SHP77 (cell line): ENCODE results near the gene SORCS2.

Experiments used
- DNase-seq, 2 experiments: peaks; one replicate each; lab custom pipeline; 2025; lab: John Stamatoyannopoulos, UW

SORCS2 gene

GRCh38 chr4:7268941-7269340, 76.6 kb downstream of the SORCS2 start:
- DNase-seq, result no peak

GRCh38 chr4:7270121-7270520, 77.8 kb downstream of the SORCS2 start:
- no peak for DNase-seq

GRCh38 chr4:7272404-7272803, 80.1 kb downstream of the SORCS2 start:
- no peak for DNase-seq

GRCh38 chr4:7273738-7274297, 81.5 kb downstream of the SORCS2 start:
- no peak for DNase-seq

GRCh38 chr4:7275067-7275466, 82.7 kb downstream of the SORCS2 start:
- no peak for DNase-seq

- DNase-seq, result no peak
These were observed 83.3 kb downstream of the SORCS2 start for GRCh38 chr4:7275490-7276154.

- no peak for DNase-seq
These were observed 84.2 kb downstream of the SORCS2 start for GRCh38 chr4:7276515-7276914.

- DNase-seq, result no peak
These were observed 85.9 kb downstream of the SORCS2 start for GRCh38 chr4:7278071-7278765.

- no peak for DNase-seq
These were observed 86.6 kb downstream of the SORCS2 start for GRCh38 chr4:7278981-7279380.

- no peak for DNase-seq
These were observed 87.6 kb downstream of the SORCS2 start for GRCh38 chr4:7279902-7280301.

- DNase-seq, result no peak
These were observed 88.8 kb downstream of the SORCS2 start for GRCh38 chr4:7280926-7281690.

- DNase-seq, result no peak
These were observed 89.6 kb downstream of the SORCS2 start for GRCh38 chr4:7281691-7282665.

GRCh38 chr4:7282786-7283440, 90.6 kb downstream of the SORCS2 start:
- DNase-seq, result no peak

- no peak for DNase-seq
These were observed 93.1 kb downstream of the SORCS2 start for GRCh38 chr4:7285244-7286094.

GRCh38 chr4:7286170-7286569, 93.8 kb downstream of the SORCS2 start:
- DNase-seq, result no peak

- no peak for DNase-seq
These were observed 94.5 kb downstream of the SORCS2 start for GRCh38 chr4:7286798-7287197.

- no peak for DNase-seq
These were observed 95.1 kb downstream of the SORCS2 start for GRCh38 chr4:7287274-7287917.

GRCh38 chr4:7287918-7288280, 95.6 kb downstream of the SORCS2 start:
- no peak for DNase-seq

- DNase-seq, result no peak
These were observed 96.6 kb downstream of the SORCS2 start for GRCh38 chr4:7288751-7289523.
